Left hindlimb (tissue), 1 donor: ENCODE measurements around the gene ATF4.
A peak's percentile ranks its signal among the peaks of the same experiment; 100 is the strongest.
"Not testable (repeated sequence)": the region's sequence is repeated elsewhere in the genome, so short reads cannot be mapped to it uniquely, and the experiment has no call there.

Experiments
- DNase-seq: peaks from one replicate; pipeline ENCODE4 v3.0.0-alpha.2; 2018

Gene ATF4

DNA sequence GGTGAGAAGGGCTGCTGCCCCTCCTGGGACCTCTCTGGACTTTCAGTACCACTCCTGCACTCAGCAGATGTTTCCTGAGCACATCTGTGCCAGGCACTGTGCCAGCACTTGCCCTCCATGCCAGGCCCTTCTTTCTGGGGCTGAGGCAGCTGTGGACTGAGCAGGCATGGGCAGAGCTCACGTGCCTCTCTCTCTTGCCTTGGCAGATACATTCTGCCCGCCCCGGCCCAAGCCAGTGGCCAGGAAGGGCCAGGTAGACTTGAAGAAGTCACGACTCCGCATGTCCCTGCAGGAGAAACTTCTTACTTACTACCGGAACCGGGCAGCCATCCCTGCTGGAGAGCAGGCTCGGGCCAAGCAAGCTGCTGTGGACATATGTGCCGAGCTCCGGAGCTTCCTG lies 8.3 kb upstream of the ATF4 start:
- DNase-seq = no peak

DNA sequence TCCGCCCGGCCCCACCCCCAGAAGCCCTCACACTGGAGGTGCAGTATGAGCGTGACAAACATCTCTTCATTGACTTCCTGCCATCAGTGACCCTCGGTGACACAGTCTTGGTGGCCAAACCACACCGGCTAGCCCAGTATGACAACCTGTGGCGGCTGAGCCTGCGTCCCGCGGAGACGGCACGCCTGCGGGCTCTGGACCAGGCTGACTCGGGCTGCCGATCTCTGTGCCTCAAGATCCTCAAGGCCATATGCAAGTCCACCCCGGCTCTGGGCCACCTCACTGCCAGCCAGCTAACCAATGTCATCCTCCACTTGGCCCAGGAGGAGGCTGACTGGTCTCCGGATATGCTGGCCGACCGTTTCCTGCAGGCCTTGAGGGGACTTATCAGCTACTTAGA lies 6.6 kb upstream of the ATF4 start:
- no peak for DNase-seq

DNA sequence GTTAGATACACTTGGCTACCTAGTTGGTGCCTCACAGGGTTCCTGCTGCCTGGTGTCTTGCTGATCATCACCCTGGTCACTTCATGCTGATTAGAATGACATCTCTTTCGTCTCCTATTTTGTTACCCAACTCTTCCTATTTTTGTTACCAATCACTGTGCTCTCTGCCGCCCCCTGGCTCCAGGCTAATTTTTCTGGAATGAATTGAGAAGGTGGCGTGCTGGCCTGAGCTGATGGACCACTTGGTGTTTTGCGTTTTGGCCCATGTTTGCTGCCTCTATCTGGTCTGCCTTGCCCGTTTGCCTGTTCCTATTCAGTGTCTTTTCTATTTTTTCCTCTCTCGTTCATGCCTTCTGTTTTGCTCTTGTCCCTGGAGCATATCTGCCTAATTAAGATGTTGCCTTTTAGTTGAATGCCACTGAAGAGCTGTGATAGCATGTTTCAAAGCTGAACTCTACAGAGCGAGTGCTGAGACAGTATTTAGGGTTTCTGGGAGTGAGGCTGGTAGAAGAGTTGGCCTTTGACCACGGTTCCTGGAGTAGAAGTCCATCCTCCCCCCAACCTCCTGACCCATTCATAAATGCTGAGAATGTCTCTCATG lies 5.9 kb upstream of the ATF4 start:
- DNase-seq = no peak

DNA sequence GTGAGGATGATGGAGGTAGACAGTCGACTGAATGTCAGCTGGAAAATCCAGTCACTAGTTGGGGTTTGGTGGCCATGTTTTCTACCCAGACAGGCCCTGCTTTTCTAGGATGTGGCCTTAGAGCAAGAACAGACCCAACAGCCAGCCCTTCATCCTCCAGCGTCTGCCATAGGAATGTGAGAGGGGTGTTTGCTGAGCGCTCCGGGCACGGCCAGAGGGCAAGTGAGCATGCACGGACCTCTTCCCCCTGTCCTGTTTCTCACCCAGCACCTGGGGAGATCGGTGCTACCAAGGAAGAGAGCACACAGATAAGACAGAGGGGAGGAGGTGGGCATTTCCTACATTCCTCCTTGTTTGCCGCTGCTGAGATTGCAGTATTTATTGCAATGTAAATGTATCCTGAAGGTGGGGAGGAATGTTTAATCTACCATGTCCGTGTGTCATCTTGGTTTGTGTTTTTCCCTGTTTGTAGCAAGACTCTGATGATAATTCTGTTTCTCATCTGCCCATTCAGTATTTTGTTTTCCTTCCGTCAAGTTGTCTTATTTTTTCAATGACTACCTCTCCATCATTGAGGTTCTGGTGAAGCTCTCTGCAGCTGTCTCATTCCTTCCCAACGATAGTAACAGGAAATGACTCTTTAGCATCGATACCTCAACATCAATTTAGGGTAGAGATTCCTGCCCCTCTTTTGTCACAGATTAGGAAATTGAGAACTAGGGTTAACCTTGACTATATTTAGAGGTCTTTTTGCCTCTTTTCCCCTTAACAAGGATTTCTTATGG lies 4.9 kb upstream of the ATF4 start:
- DNase-seq = no peak

DNA sequence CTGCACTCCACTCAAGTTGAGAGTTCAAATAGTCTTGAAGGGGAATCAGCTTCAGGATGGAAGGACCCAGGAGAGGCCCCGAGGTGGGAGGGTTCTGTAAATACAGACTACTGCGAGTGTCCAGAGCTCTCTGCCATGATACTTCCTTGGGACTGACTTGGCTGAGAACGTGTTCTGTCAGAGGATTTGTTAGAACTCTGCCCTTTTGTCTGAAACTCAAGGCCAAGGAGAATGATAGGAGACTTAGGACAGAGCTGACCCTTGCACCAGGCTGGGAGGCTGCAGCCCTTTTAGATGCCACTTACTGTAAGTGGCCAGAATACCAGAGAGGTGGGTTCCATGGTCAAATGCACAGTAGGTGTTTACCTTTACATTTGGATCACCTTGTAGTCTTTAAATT lies 2.9 kb upstream of the ATF4 start:
- no peak for DNase-seq

DNA sequence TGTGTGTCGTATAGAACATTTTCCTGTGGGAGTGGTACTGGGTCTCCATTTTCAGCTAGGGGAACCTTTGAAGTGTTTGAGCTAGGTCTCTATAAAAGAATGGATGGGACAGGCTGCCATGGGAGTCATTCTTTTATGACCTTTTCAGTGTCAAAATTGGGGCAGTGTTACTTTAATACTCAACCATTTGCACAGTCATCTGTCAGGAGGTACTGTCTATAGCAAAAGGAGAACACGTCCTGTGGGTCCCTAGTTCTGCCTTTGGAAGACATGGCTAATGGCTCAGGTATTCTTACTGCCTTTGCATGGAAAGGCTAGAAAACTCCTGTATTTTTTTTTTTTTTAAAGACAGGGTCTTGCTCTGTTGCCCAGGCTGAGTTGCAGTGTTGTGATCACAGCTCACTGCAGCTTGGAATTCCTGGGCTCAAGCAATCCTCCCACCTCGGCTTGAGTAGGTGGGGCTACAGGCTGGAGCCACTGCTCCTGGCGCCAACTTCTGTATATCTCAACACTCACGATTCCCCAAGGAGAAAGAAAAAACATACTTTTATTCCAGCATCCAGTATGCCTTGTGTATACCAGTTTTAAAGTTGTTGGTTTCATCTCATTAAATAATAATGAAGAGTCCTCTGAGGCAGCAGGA lies 2.1 kb upstream of the ATF4 start:
- no peak for DNase-seq

DNA sequence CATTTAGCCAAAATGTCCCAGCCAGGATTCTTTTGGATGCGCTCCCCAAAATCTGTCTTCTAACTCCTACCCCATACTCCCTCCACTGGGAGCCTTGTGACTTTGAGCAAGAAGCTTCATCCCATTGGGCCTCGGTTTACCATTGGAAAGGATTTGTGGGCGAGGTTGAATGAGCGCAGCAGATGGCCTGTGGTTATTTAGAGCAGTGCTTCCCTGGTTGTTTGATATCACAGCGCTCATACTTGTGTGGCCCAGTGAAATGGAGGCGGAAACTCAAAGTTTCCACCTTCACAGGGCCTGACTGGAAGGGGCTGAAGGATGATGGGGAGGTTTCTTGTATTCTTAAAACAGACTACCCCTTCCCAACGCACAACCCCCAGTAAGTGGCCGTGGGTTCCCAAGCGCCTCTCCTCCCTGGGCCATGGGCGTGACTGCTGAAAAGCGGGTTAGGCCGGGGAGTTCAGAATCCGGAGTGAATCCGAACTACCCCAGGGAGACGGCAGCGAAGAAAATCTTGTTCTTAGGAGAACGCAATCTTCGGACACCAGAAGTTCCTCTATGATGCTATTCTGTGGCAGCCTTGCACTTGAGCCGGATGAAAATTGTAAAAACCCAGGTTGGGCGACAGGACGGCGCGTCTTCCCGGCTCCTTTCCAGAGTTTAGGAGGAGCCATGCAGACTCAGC lies 1.2 kb upstream of the ATF4 start:
- DNase-seq = peak; percentile 59

DNA sequence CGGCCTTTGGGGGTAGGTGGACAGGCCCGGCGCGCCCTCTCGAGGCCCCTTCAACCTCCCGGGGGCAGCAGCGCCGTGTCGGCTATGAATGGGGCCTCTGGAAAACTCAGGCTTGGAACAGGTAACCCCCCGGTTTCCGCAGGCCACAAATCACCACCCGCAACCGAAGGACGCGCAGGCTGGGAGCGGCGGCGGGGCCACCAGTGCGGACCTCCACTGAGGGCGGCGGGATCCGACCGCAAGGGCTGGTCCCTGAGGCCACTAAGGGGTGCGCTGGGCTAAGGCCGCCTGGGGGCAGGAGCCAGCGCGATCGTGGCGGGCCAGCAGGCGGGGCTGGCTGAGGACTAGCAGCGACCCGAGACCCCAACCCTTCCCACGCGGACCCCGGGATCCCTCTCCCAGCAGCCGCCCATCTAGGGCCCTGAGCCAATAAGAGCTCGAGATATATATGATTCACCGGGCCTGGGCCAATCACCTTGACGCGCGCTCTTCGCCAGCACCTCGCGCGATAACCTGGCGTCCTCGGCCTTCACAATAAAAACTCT lies 609 bp upstream of the ATF4 start:
- peak; percentile 98 for DNase-seq

DNA sequence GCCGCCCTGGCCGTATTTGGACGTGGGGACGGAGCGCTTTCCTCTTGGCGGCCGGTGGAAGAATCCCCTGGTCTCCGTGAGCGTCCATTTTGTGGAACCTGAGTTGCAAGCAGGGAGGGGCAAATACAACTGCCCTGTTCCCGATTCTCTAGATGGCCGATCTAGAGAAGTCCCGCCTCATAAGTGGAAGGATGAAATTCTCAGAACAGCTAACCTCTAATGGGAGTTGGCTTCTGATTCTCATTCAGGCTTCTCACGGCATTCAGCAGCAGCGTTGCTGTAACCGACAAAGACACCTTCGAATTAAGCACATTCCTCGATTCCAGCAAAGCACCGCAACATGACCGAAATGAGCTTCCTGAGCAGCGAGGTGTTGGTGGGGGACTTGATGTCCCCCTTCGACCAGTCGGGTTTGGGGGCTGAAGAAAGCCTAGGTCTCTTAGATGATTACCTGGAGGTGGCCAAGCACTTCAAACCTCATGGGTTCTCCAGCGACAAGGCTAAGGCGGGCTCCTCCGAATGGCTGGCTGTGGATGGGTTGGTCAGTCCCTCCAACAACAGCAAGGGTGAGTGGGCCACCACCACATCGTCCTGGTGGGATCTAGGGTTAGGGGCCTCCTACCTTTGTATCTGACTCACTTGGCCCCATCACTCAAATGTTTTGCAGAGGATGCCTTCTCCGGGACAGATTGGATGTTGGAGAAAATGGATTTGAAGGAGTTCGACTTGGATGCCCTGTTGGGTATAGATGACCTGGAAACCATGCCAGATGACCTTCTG lies 934 bp downstream of the ATF4 start:
- DNase-seq = not testable (repeated sequence)

DNA sequence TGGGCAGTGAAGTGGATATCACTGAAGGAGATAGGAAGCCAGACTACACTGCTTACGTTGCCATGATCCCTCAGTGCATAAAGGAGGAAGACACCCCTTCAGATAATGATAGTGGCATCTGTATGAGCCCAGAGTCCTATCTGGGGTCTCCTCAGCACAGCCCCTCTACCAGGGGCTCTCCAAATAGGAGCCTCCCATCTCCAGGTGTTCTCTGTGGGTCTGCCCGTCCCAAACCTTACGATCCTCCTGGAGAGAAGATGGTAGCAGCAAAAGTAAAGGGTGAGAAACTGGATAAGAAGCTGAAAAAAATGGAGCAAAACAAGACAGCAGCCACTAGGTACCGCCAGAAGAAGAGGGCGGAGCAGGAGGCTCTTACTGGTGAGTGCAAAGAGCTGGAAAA lies 1.7 kb downstream of the ATF4 start:
- not testable (repeated sequence) for DNase-seq

DNA sequence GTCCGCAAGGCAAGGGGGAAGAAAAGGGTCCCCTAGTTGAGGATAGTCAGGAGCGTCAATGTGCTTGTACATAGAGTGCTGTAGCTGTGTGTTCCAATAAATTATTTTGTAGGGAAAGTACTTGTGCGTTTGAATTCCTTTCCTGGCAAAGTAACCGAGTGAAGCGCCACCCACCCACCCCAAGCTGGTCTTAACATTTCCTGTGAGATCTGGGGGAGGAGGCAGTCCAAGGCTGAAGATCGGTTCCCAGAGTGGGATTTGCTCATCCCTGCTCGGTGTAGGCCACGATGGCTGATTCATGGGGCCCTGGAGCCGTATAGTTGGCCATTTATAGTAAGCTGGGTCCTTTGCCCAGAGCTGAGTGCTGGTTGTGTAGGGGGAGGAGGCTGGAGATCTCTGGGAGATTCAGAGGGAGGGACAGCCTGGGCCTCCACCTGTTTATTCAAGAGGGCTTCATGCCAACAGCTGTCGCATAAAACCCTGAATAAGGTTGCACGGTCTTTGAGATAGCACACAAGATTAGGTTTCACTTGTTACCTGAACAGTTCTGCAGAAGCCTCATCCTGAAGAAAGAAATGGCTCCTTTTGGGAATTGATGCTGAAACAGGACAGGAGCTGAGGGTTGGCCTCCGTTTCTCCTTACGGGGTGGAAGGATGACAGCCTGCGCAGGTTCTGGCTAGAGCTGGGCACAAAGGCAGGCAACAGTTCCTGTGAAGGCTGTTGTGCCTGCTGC lies 2.4 kb downstream of the ATF4 start:
- DNase-seq = no peak

DNA sequence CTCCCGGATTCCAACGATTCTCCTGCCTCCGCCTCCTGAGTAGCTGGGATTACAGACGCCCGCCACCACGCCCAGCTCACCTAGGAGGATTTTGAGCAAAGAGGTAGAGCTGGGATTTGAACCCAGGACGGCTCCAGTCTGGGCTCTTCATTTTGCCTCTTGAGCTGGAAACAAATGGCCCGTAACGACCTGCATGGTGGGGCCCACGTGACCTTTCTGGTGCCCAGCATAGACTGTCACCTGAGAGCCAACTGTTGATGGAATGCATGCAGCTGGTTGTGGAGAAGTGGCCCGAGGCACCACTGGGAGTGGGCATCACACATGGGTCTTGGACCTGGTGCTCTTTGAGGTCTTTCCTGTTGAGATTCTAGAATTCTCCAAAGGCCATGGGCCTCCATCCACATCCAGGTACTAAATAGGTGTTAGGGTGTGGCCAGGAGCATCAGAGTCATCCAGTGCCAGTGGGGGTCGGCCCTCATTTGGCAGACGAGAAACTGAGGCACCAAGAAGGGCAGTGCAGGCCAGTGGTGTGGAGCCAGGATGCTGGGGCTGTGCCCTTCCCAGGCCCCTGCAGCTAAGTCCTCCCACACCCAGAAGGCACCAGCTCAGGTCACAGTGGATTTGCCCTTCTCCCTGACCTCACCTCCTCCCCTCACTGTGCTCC lies 3.9 kb downstream of the ATF4 start:
- no peak for DNase-seq

DNA sequence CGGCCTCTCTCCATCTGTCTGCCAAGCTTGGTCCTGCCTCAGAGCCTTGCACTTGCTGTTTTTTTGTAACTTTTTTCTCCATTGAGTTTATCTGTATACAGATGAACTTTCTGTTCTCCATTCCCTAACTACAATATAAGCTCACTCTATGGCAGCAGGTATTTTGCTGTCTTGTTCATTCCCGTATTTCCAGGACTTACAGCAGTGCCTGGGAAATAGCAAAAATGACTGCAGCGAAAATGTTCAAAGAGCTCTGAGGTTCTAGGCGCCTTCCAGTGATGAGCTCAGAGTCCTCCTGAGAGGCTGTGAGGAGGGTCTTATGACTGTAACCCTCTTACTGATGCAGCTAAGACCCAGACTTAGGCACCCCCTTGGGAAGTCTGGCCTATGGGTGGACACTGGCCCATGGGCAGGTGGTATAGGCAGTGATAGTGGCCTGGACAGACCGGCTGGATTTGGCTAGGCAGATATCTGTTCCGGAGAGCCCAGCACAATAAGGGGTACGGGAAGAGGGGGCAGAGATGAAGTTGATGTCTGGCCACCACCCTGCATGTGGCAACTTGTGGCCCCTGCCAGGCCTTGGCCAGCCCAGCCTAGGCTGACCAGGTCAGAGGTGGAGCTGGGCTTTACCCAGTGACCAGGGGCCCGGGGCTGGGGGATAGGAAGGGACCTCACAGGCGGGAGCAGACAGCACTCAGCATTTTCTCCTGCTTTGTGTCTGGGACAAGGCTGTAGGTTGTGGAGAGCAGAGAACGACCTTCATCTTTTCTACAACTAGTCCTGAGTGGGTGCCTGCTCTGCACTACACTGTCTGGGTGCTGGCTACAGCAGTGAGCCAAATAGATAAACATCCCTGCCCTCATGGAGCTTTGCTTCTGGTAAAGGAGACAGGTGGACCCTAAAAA lies 4.6 kb downstream of the ATF4 start:
- DNase-seq = no peak

DNA sequence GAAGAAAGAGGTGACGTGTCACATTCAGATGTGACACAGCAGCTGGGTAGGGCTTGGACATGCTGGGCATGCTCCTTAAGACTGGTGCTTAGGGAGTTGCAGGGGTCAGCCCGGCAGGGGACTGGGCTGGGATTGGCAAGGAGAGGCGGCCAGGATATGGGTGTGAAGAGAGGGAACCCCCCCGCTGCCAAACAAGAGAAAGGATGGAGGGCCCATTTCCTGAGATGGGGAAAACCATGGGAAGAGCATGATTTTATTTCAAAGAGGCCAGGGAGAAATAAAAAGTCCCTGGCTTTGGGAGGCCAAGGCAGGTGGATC lies 5.3 kb downstream of the ATF4 start:
- no peak for DNase-seq

DNA sequence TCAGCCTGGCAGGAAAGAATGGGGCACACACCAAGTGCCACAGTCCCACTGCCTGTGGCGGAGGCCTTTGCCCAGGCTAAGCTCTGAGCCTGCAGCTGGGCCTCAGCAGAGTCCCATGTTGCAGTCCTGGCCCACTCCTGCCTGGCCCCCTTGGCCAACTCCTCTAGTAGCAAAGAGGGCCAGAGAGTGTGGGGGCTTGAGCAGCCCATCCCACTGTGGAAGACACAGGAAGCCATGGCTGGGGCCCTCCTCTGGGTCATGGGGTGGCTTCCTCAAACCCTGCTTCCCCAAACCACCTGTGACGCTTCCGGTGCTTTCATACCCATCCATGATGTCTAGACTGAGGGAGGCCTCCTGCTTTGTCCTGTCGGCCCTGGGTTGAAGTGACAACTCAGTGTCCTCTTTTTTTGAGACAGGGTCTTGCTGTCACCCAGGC lies 6.4 kb downstream of the ATF4 start:
- no peak for DNase-seq

DNA sequence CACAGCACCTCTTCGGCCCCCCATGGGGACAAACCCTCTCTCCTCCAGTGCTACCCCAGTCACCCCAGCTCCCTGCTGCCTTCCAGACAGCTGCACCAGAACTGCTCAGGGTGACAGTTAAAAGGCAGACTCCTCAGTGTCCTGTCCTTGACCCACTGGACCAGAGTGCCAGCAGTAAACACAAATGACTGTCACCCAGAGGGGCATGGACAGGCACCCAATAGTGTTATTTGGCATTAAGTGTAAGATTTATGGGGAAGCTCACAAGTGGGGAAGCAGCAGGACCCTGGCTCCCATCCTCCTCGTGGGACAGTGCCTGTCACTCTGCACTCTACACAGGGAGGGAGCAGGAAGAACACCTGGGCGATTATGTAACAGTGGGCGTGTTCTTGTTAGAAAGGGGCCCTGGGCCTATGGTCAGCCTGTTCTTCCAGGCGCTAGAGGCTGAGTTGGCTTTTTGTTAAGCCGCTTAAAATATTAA lies 7.2 kb downstream of the ATF4 start:
- DNase-seq = peak; percentile 37

DNA sequence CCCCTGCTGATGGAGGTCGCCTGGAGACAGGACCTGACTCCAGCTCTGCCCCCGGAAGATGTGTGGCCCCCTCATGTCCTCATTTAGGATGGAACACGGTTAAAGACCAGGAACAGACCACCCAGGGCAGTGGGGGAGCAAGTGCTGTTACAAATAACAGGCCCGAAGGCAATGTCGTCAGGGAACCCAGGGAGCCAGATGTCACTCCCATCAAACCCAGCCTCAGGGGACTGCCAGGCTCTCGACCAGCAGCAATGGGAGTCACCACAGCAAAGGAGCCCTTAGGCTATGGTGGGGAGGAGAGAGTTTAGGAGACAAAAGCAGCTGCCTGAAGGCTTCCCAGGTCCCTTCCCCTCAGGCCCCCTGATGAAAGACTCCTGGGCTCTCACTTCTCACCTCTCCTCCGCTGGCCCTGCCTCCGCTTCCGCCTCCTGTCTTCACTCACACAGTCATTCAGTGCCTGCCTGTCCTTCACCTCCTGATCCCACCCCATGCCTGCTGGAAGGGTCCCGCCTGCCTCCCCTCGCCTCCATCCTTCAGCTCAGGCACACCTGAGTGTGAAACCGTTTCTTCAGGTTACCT lies 7.8 kb downstream of the ATF4 start:
- DNase-seq = no peak

DNA sequence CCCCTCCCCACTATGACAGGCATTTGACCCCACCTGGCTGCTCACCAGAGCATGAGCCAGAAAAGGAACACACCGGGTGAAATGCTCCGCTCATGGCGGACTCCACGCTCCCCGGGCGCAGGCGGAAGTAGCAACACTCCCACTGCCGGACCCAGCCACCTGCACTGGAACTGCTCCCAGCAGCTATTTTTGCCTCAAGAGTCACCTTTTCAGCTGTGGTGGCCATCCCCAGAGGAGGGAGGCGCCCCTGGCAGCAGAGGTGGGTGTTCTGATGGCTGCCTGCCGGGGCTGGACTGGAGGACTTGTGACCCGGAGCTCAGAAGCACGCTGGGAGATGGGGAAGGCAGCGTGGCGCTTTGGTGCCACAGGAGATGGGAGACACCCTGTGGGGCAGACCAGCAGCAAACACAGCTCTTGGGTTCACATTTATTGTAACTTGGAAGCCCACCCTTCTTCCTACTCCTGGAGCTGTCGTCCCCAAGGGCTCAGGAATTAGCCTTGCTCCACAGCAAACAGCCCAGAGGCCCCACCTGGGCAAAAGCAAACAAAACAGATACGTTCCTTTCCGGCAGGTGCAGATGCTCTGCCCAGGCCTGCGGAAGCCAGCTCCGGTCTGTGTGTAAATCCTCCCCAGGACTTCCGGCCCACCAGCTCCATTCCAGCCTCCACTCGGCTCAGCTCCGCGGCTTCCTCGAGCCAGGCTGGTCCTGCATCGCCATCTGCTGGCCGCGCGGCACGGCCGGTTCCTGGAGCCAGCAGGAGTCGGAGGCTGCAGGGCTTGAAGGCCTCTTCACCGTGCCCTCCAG lies 8.5 kb downstream of the ATF4 start:
- peak; percentile 91 for DNase-seq

DNA sequence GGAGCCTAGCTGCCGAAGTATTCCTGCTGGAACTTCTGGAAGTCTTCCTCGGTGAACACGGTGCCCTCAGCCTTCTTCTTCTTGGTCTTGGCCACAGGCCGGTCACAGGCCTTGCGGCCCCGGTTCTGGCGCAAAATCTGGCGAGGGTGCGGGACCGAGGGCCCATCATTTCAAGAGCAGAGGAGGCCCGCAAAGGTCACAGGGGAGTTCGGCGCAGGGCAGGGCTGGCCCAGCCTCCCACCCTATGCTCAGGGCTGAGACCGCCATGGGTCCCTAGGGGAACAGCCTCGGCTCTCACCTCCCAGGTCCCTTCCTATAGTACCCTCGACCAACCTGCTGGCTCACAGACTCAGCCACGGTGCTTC lies 9.1 kb downstream of the ATF4 start:
- DNase-seq = no peak
